Epithelial cell of esophagus (primary cell): ENCODE measurements around the gene SYCP2L.

ENCODE experiments used
- DNase-seq: peaks from one replicate; pipeline ENCODE4 v3.0.0; 2010; ENCODE audit warnings: low read depth
- H3K4me3 ChIP-seq: 2 replicates; pipeline ENCODE4 v1.5.1; 2011; ENCODE audit warnings: mild to moderate bottlenecking, low read length, control low read depth
- CTCF ChIP-seq: IDR thresholded peaks from 2 replicates; pipeline ENCODE4 v1.5.1; 2011; ENCODE audit warnings: low read depth, mild to moderate bottlenecking, low read length, control low read depth, inconsistent platforms; ENCODE audit not compliant: insufficient read depth; ENCODE audit errors: missing control alignments

Gene SYCP2L

DNA sequence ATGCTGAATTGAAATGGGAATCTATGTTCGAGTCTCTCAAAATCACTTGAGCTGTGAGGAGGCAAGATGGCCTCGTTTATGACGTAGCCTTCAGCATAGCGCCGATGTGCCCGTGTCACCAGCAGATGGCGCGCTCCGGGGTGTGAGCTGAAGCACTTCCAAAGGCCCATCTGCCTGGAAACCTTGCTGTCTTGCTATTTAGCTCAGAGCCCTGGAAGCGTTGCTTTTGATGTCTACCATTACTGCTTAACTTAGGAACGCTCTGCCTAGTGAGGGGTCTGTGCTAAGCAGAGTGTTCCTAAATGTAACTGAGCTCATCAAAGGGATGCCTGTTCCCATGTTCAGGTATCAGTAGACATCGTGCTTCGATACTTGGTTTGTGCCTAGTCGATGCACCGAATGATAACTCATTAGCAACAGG, 67.7 kb downstream of the SYCP2L start:
- DNase-seq = peak; percentile 84
- peak; percentile 87 for TF ChIP-seq CTCF

DNA sequence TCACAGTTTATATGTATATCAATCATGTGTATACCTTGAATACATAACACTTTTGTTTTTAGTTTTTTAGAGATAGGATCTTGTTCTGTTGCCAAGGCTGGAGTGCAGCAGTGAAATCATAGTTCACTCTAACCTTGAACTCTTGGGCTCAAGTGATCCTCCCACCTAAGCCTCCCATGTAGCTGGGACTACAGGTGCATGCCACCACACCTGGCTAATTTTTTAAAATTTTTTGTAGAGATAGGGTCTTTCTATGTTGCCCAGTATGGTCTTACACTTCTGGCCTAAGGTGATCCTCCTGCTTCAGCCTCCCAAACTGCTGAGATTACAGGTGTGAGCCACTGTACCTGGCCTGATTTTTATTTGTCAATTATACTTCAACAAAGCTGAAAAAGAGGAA, 69.9 kb downstream of the SYCP2L start:
- H3K4me3 ChIP-seq = no peak overlapping the region
- no peak for TF ChIP-seq CTCF
- no peak for DNase-seq

More for the DNA sequence above, 67.7 kb downstream of the SYCP2L start:
- no peak overlapping the region for H3K4me3 ChIP-seq

- TF ChIP-seq CTCF = no peak
- H3K4me3 ChIP-seq = no peak overlapping the region
- DNase-seq = no peak
Observed at GRCh38 chr6:10957414-10957886, 70.6 kb downstream of the SYCP2L start.

- H3K4me3 ChIP-seq = no peak overlapping the region
- no peak for TF ChIP-seq CTCF
- DNase-seq = no peak
Observed at GRCh38 chr6:10960171-10960570, 73.3 kb downstream of the SYCP2L start.

- peak; percentile 5 for TF ChIP-seq CTCF
- no peak overlapping the region for H3K4me3 ChIP-seq
- no peak for DNase-seq
Observed at GRCh38 chr6:10961837-10962236, 75.0 kb downstream of the SYCP2L start.

GRCh38 chr6:10962673-10963072, 75.8 kb downstream of the SYCP2L start:
- no peak for TF ChIP-seq CTCF
- H3K4me3 ChIP-seq = no peak overlapping the region
- peak; percentile 74 for DNase-seq

DNA sequence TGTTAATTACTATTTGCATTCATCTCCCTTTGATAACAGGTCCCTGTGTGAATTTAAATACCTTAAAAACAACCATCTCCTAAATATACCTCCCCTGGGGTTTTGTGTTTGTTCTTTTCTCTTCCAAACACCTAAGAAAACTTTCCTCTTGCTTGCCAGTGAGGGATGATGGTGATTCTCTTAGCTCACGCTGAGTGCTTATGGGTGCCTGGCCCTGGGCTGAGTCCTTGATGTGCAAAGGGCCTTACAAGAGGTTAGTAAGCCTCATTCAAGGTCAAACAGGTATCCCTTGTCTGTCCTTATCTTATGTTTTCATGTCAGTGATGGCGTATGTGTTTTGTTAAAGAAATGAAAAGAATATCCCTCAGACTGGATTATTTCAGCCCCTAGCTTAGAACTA, 76.3 kb downstream of the SYCP2L start:
- no peak for DNase-seq
- no peak overlapping the region for H3K4me3 ChIP-seq
- TF ChIP-seq CTCF = no peak
